ENCODE data around the gene PPFIA2.

GRCh38 chr12:81209012-81209411, 550.1 kb downstream of the PPFIA2 start:
- no peak for TF ChIP-seq POLR2AphosphoS5 (IDR thresholded peaks at IDR 0.05; ENCODE audit: low read depth, low read length)
- TF ChIP-seq TAF1 (IDR thresholded peaks at IDR 0.05; ENCODE audit: borderline replicate concordance, insufficient read depth, low read length), result no peak
- TF ChIP-seq FOXP2 (optimal IDR thresholded peaks at IDR 0.05; ENCODE audit: borderline replicate concordance, extremely low read depth, extremely low read length, insufficient read depth), result no peak
- TF ChIP-seq REST (IDR thresholded peaks at IDR 0.05; ENCODE audit: insufficient read depth in 1 of 2, low read depth in 2 of 2, low read length in 2 of 2), result no peak
